H54 (cell line): ENCODE measurements around the gene SNX4.
"Not testable (repeated sequence)": the region's sequence is repeated elsewhere in the genome, so short reads cannot be mapped to it uniquely, and the experiment has no call there.

Experiments used
- DNase-seq: peaks from one replicate; pipeline ENCODE4 v3.0.0; 2011; ENCODE audit warnings: low spot score, mixed read lengths; ENCODE audit not compliant: insufficient read length
- FAIRE-seq: peaks from 3 replicates; lab custom pipeline; 2011; peaks lifted over from hg19 to GRCh38; lab: Jason Lieb, UNC
- POLR2A ChIP-seq: IDR thresholded peaks from 2 replicates; pipeline ENCODE4 v1.6.1; 2011; ENCODE audit warnings: low read depth, mild to moderate bottlenecking, low read length

The SNX4 gene

DNA sequence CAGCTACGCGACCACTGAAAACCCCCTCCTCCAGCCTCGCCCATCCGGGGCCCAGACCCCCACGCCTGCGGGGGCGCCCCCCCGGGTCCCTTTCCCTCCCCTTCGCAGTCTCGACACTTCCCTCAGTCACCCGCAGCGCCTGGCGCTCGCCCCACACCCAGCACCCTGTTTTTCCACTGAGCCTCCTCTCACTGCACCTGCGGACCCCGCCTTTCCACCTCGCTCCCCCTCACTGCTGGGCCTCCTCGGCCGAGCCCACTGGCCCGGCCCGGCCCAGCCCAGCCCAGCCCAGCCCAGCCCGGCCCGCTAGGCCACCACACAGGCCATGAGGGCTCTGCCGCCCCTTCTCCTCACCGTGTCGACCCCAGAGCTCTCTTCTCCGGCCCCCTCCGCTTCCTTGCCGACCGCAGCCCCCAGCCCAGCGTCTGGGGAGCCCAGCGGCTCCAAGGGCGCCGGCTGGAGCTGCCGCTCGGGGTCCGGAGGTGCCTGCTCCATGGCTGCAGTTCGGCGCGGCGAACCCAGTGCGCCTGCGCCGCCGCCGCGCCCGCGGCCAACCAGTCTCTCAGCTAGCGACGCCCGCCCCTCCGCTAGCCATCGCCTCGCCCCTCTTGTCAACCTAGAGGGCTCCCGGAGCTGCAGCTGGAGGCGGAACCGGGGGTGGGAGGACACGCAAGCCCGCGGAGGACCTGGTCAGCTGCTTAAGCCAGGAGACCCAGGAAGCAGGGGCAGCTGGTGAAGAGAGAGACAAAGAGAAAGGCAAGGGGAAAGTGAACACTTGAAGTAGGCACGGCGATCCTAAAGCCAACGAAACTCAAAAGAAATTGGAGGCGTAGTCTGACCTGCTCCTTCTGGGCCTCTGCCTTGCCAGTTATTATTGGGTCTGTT is at the start of gene SNX4:
Gene SNX4, minus strand, starts transcription at position 525 of the 885 bp plus-strand sequence. Its CDS starts 30 bp downstream, at position 495.
- TF ChIP-seq POLR2A, result peak; percentile 79; the same call in 1 of the 2 replicates
- DNase-seq, result peak; percentile 98
- FAIRE-seq, result peak; percentile 90

DNA sequence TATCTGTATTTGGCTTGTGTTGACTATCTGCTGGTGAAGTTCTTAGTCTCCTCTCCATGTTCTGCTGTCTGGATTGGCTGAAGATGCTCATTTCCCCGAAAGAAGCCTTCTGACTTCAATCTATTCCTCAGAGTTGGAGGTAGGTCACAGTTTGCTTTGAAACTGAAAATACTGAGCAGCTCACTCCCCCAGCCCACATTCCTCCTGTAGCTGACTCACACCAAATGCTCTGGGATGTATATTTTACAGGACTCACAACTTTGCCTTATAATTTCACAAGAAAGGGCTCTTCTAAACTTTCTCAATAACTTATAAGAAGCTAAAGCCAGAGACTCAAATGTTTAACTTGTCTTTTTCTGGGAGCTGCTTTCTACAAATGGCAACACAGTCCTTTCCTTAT is 36.3 kb upstream of the SNX4 start:
- DNase-seq (peak; percentile 5), FAIRE-seq (peak; percentile 33)
- no peak for TF ChIP-seq POLR2A

DNA sequence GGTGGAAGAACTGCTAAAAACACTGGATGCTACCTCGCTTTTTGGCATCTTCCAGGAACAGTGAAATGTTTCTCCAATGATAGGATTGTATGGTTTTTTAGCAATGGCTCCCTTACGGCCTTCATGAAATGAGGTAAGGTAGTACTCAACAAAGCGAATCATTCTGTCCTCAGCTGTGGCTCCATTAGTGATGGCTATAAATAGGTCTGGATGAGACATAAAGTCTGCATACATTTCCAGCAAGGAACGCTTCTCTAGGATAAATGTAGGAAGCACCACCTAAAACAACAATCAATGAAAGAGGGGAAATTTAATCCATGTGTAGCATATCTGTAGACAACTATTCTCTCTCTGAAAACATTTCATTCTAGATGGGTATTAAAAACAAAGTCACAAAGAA is 32.4 kb upstream of the SNX4 start:
- DNase-seq, result no peak
- TF ChIP-seq POLR2A, result no peak
- peak; percentile 27 for FAIRE-seq

DNA sequence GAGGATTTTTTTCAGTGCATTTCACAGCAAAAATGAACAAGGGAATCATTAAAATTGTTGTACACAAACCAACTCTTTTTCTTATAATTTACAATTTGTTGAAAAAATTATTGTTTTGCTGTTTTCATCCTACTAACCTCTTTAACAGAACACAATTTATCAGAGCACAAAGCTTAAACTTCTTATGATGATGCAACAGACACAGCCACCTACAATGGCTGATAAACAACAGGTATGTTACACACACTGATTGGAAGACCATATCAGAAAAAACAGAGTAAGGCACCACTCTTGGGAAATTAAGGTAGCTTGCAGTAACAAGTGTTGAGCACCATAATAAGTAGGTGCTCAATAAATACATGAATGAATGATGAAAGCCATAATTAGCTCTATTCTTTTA is 8.9 kb upstream of the SNX4 start:
- no peak for DNase-seq
- TF ChIP-seq POLR2A, result no peak
- no peak for FAIRE-seq

DNA sequence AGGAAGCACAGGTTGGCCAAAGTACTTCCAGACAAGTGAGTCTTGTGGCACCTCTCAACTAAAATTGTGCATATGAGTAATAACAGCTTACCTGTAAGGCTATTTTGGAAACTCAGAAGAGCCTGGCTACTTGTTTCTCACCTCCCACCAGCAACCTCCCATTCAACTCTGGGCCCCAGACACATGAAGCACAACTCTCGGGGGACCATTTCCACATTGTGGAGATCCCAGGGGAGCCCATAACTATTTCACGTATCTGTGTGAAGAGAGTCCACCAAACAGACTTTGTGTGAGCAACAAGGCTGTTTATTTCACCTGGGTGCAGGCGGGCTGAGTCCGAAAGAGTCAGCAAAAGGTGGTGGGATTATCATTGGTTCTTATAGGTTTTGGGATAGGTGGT is 5.2 kb upstream of the SNX4 start:
- FAIRE-seq, result no peak

DNA sequence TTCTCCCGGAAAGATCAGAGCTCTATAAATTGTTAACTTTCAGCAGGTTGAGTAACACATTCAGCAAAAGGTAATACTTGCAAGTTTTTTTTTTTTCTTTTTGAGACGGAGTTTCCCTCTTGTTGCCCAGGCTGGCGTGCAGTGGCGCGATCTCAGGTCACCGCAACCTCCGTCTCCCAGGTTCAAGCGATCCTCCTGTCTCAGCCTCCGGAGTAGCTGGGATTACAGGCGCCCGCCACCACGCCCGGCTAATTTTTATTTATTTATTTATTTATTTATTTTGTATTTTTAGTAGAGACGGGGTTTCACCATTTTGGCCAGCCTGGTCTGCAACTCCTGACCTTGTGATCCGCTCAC is 539 bp upstream of the SNX4 start:
- not testable (repeated sequence) for FAIRE-seq, DNase-seq

More for the DNA sequence above, 5.2 kb upstream of the SNX4 start:
- DNase-seq, result no peak
- TF ChIP-seq POLR2A, result no peak

DNA sequence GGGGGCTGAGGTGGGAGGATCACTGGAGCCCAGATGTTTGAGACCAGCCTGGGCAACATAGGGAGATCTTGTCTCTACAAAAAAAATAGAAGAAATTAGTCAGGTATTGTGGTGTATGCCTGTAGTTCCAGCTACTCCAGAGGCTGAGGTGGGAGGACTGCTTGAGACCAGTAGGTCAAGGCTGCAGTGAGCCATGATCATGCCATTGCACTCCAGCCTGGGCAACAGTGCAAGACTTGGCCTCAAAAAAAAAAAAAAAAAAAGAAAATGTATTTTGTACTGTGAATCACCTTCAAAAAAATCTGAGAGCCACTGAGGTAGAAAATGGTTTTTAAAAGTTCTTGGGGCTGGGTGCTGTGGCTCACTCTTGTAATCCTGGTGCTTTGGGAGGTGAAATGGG is 4.6 kb downstream of the SNX4 start:
- TF ChIP-seq POLR2A, result no peak
- FAIRE-seq (no peak), DNase-seq (no peak)

DNA sequence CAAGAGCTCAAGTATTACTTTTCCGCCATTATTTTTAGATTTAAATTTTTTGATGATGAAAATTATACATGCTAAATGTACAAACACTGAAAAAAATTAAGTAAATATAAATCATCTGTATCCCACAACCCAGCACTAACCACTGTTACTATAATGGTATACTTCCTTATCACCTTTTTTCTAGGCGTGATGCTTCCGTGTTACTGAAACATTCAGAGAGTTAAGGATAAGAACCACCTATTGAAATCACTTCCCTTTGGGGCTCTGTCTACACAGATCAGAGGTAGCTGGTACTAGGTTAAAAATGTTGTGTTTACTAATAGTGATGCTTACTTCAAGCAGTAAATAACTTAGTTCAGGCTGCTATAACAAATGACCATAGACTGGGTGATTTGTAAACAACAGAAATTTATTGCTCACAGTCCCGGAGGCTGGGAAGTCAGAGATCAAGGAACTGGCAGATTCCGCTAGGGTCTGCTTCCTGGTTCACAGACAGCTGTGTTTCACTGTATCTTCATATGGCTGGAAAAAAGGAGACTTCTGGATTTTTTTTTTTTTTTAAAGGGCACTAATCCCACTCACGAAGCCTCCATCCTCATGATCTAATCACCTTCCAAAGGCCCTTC is 6.4 kb downstream of the SNX4 start:
- no peak for TF ChIP-seq POLR2A
- FAIRE-seq, result no peak
- no peak for DNase-seq

DNA sequence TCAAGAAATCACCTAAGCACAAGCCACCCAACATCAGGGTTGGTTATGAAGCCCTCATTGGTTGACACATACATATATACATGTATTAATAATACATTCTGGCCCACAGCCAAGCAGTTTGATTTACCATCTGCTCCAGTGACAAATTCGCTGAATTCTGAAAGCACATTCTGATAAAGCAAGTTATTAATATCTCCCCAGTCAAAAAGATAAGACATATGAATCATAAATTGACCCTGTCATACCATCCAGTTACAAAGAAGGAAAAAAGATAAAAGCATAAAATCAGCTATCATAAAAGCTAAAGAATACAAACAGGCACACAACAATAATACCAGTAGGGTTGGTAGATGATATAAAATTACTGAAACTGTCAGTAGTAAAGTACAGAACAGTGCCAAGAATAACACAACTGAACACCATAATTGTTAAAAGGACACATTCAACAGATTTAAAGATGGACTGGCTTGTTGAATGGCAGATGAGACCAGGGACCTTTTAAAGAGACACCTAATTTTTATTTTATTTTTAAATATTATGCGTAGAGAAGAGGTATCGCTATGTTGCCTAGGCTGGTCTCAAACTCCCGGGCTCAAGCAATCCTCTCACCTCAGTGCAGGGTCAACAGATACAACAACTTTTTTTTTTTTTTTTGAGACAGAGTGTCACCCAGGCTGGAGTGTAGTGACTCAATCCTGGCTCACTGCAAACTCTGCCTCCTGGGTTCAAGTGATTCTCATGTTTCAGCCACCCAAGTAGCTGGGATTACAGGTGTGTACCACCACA is 7.7 kb downstream of the SNX4 start:
- FAIRE-seq (no peak), DNase-seq (no peak)
- no peak for TF ChIP-seq POLR2A

DNA sequence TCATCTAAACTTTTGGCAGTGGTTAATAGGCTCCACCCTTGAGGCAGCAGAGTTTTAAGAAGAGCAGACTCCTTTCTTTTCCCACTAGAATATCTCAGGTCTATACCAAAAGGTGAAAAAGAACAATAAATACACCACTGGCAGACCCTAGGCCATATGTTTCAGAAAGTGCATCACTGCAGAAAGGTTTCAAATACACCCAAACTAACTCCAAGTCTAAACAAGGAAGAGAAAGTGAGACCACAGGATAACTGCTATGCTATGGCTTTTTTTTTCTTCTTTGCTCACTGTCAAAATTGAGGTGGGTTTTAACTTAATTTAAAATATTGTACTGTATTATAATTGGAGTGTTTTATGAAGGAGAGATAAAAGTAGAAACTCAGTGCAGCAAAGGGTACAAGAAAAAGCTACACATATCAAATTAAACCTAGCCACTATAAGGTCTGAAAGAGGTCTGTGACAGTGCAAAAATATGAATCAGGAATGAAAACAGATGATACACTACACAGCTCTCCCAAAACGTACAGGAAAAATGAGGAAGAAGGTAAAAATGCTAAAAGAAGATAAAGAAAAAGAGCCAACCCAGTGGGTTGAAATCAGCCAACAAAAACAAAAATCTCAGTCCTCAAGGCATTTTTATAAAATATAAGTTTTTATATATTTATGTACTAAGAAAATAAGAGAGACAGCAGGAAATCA is 8.4 kb downstream of the SNX4 start:
- no peak for TF ChIP-seq POLR2A
- DNase-seq, result no peak
- FAIRE-seq, result no peak

DNA sequence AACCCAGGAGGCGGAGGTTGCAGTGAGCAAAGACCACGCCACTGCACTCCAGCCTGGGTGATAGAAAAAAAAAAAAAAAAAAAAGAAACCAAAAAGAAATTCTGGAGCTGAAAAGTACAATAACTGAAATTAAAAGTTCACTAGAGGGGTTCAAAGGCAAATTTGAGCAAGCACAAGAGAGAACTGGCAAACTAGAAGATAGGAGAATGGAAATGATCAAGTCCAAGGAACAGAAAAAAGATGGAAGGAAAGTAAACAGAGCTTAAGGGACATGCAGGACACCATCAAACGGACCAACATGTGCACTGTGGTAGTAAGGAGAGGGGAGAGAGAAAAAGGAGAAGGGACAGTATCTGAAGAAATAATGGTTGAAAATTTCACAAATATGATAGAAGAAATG is 12.9 kb downstream of the SNX4 start:
- no peak for DNase-seq
- no peak for FAIRE-seq
- no peak for TF ChIP-seq POLR2A

DNA sequence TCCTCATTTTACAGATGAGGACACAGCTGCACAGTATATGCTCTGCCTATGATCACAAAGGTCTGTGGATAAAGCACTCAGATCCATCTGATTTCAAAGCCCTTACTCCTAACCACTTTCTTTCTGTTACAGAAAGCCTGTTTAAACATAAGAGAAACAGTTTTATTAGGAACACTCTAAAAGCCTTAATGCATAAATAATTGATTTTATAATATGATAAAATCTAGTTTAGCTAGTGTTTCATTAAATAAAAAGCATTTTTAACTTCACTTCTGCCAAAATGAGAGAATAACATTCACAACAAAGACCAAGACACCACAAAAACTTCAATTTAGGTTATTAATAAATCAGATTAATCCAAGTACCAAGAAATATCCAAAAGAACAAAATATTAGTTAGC is 21.4 kb downstream of the SNX4 start:
- DNase-seq, result no peak
- no peak for TF ChIP-seq POLR2A
- FAIRE-seq, result no peak

DNA sequence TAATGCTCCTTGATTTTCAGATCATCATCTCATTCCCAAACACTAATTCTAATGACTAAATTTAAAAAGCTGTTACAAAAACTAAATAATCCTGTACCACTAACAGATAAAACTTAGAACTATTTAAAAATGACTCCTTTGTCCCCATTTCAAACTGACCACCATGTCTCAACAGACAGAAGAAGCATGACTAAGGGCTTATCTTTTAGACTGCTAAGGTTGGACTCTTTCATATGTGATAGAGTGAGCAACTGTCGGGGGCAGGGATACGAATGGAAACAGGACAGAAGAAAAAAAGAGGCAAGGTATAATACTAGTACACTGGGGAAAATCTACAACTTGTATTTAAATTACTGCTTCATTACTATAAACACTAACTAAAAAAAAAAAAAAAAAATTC is 23.3 kb downstream of the SNX4 start:
- TF ChIP-seq POLR2A, result no peak
- FAIRE-seq, result no peak
- DNase-seq, result no peak
